Hepatocyte (in vitro differentiated cells): ENCODE data around the gene FAM20C.

Experiments used
- EZH2 ChIP-seq: fragments of 200-600 bp; sonication (generic); IDR thresholded peaks from 2 replicates; pipeline ENCODE4 v1.6.1; 2016; ENCODE audit warnings: antibody characterized with exemption, mild to moderate bottlenecking, borderline replicate concordance
- TF ChIP-seq, protein P1 (sequence below): fragments of 200-600 bp; sonication (generic); IDR thresholded peaks from 2 replicates; pipeline ENCODE4 v1.5.1; 2016; ENCODE audit warnings: antibody characterized with exemption, mild to moderate bottlenecking; ENCODE audit not compliant: poor library complexity

DNA sequence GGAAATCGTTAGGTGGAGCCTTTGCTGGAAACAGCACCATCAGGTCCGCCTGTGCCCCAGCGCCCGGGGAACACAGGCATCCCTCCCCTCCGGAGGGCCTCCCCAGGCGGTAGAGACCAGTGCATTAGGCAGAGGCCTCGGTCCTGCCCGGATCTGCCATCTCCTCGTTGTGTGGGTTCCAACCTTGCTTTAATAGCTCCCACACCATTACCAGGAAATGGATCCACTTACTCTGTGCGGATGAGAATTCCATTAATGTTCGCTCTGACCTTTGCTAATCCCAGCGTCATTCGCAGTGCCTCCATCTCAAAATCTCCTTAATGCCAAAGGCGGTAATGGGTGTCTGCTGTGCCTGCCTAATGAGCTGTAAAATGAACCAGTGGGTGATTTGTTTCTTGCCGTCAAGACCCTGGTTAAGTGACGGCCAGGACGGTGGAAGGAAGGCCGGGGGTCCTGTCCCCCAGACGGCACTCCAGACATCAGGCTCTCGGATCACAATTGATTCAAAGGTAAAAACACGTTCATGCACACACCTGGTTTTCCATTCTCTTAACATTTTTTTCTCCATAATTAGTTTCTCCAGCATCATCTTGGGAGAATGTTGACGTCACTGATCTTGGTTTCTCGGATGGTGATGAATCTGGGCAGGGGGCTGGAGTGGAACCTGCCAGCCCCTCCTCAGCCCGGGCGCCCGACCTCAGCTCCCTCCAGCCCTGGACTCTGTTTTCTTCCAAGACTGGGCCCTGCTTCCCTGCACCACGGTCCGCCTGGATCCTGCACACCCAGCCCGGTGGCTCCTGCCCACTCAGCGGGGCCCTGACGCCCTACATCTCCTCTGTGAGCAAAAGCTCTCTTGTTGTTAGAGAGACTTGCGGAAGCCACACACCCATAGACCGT, 22.8 kb upstream of the FAM20C start:
- TF ChIP-seq, protein P1, sequence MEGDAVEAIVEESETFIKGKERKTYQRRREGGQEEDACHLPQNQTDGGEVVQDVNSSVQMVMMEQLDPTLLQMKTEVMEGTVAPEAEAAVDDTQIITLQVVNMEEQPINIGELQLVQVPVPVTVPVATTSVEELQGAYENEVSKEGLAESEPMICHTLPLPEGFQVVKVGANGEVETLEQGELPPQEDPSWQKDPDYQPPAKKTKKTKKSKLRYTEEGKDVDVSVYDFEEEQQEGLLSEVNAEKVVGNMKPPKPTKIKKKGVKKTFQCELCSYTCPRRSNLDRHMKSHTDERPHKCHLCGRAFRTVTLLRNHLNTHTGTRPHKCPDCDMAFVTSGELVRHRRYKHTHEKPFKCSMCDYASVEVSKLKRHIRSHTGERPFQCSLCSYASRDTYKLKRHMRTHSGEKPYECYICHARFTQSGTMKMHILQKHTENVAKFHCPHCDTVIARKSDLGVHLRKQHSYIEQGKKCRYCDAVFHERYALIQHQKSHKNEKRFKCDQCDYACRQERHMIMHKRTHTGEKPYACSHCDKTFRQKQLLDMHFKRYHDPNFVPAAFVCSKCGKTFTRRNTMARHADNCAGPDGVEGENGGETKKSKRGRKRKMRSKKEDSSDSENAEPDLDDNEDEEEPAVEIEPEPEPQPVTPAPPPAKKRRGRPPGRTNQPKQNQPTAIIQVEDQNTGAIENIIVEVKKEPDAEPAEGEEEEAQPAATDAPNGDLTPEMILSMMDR: no peak
- TF ChIP-seq EZH2: no peak
